Measurements from ENCODE around the gene SSBP3.

The SSBP3 gene

DNA sequence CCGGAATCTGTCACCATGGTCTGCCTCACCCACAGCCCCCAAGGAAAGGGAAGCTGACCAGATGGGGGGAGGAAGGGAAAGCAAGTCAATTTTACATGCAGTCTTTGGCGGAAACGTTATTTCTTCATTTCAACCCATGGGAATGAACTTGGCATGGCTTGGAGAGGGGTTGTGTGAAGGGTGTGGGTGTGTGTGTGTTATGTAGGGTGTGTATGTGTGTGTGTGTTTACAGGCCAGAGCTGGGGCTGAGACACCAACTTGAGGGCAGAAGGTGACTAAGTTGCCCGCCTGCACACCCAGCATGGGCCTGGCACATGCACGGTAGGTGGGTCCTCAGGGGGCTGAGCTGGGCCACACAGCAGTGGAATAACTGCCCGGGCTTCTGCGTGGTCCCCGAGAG lies 141.1 kb downstream of the SSBP3 start:
- DNase-seq (ENCODE audit: low read depth): no peak

GRCh38 chr1:54263601-54264226 lies 142.5 kb downstream of the SSBP3 start:
- no peak for DNase-seq (ENCODE audit: low read depth)

DNA sequence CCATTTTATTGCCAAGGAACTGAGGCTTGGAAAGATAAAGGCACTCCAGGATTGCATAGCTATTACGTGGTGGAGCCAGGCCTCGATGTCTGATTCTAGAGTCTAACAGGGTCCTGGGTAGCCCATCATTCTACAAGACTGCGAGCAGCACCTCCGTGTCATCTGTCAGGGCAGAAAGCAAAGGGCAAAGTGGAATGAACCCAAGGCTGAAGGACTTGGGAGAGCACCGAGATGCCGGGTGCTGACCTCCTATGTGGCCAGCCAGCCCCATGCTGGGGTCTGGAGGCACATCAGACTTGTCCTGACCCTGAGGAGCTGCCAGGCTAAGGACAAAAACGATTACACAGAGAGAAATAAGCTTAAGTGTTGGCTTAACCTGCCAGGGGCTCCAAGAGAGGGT lies 143.9 kb downstream of the SSBP3 start:
- DNase-seq (ENCODE audit: low read depth): no peak

DNA sequence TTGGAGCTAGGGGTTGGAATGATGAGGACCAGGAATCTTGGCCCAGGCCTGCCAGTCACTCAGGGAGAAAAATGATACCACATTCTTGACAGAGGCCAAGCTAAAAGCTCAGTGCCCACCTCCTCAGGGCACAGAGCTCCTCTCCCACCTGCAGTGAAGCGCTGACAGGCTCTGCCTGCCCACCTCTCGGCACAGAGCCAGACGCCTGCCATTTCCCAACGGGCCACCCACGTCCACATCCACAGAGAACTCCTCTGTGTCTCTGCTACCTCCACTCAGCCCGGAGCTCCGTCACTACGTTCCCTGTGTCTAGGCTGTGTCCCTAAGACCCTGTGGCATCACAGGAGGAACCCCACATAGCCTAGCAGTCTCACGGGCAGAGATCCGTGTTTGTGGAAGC lies 145.4 kb downstream of the SSBP3 start:
- DNase-seq (ENCODE audit: low read depth): no peak

DNA sequence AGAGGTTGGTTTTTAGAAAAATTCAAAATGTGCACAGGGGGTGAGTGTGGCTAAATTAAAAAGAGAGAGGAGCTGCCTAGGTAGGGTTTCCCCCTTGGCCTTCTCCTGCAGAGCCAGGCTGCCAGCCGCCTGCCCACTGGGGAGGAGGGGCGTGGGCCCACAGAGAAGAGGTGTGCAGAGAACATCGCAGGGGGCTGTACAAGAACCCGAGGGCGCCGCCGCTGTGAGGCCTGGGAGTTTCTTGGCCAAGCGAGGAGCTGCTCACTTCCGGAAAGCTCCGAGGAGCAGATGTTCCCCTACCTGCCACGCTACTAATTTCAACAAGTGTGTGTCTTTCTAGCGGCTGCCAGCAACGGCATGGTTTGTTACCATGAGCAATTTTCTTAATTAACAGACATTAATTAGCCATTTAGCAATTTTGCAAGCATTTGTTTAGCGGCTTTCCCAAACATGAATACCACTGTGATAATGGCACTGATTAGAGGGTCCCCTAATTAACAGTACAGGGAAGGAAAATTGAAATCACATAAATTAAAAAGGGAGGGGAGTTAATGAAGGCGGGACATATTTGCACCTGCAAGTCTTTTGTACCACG lies 146.6 kb downstream of the SSBP3 start:
- no peak for DNase-seq (ENCODE audit: low read depth)

GRCh38 chr1:54257876-54258275 lies 148.3 kb downstream of the SSBP3 start:
- DNase-seq (ENCODE audit: low read depth): no peak

DNA sequence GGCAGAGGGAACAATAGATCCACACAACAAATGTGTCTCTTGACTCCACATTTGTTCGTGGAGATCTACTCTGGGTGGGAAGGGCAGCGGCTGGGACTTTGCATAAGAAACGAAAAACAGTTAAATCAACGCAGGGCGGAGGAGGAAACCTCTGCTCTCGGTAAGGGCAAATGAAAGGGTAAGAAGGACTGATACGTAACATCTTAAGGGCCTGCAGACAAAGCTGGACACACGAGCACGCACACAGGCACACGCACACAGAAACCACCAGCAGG lies 148.9 kb downstream of the SSBP3 start:
- no peak for DNase-seq (ENCODE audit: low read depth)

- no peak for DNase-seq (ENCODE audit: low read depth)
These were observed 149.5 kb downstream of the SSBP3 start for GRCh38 chr1:54256522-54257345.

- DNase-seq (ENCODE audit: low read depth): no peak
These were observed 151.0 kb downstream of the SSBP3 start for GRCh38 chr1:54255026-54255702.

GRCh38 chr1:54254055-54254454 lies 152.1 kb downstream of the SSBP3 start:
- no peak for DNase-seq (ENCODE audit: low read depth)

- DNase-seq (ENCODE audit: low read depth): no peak
These were observed 152.7 kb downstream of the SSBP3 start for GRCh38 chr1:54253480-54253879.

GRCh38 chr1:54252371-54252936 lies 153.7 kb downstream of the SSBP3 start:
- no peak for DNase-seq (ENCODE audit: low read depth)

DNA sequence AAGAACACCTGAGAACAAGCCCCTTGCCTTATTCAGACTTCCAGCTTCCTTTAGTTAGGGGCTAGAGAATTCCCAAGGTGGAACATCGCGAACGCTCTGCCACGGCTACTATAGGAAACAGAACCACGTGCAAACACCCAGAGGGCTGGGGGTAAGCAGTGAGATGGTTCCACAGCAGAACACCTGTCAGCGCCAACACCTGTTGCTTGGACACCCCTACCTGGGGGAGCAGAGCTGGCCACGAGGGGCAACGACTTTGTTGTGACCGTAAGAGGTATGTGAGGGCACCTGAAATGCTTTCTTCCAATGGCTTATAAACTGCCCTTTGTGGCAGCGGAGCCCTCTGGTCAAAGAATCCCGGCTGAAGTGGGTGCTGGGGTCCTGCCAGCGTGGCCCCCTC lies 155.5 kb downstream of the SSBP3 start:
- no peak for DNase-seq (ENCODE audit: low read depth)

GRCh38 chr1:54249819-54250435 lies 156.3 kb downstream of the SSBP3 start:
- DNase-seq (ENCODE audit: low read depth): no peak

GRCh38 chr1:54248966-54249365 lies 157.2 kb downstream of the SSBP3 start:
- no peak for DNase-seq (ENCODE audit: low read depth)

DNA sequence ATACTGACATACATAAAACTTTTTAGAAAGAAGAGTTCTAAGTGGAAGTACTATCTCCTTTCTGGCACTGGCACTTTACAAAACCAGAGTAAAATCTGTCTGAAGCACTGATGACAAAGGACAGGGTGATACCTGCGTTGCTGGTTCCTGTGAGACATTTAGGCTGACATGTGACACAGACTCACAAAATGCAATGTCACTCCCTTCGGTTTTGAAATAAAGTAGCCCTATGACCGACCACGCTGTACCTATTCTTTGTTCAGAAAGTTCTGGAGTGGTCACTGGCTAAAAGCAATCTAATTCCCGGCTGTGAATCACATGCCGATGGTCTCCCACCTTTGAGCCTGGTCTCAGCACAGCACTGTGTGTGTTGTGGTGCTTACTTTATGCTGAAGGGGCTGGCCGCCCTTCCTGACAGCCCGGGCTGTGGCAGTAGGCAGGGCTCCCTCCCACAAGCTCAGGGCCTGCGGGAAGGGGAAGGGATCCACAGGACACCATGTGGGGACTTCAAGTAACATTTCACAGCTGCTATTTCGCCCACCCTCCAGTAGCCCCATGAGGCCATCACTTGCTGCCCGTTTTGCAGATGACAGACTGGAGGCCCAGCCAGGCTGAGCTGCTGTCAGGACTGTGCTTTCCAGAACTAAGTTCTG lies 158.2 kb downstream of the SSBP3 start:
- no peak for DNase-seq (ENCODE audit: low read depth)

GRCh38 chr1:54246116-54246721 lies 160.0 kb downstream of the SSBP3 start:
- no peak for DNase-seq (ENCODE audit: low read depth)

DNA sequence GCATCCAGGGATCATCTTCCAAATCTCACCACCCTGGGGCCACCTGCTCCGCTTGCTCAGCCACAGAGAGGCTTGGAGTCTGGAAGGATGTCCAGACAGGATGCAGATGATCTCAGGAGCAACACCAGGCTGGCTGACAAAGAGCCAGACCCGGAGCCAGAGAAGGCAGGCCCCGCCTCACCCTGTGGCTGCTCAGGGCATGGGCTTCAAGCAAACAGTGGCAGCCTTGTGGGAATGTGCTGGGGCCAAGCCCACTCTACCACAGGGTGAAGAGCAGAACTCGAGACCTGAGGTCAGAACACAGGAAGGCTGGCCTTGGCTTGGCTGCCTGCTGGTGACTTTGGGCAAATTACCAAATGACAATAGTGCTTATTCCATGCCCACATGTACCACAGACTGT lies 160.7 kb downstream of the SSBP3 start:
- DNase-seq (ENCODE audit: low read depth): no peak

- no peak for DNase-seq (ENCODE audit: low read depth)
These were observed 161.5 kb downstream of the SSBP3 start for GRCh38 chr1:54244655-54245054.

- no peak for DNase-seq (ENCODE audit: low read depth)
These were observed 163.2 kb downstream of the SSBP3 start for GRCh38 chr1:54243022-54243421.

DNA sequence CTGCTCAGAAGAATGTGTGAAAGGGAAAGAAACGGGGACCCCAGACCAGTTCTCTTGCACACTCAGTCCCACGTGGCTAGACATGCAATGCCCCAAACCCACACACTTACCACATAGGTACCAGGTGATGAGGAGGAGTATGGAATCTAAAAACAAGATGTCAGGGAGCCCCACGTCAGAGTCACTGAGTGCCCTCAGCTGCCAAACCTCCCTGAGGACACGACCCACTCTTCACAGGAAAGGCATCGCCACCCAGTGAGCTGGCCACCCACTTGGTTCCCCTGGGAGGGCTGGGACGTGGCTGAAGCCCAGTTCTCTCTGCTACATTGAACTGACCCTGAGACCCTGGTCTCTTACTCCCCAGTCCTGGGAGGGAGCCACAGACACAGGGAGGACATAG lies 164.8 kb downstream of the SSBP3 start:
- no peak for DNase-seq (ENCODE audit: low read depth)
